HG03342 (cell line): Measurements from ENCODE around the gene ERBB4.
"Not testable (repeated sequence)": the region's sequence is repeated elsewhere in the genome, so short reads cannot be mapped to it uniquely, and the experiment has no call there.

Experiments used
- ATAC-seq: cut with Tn5 transposase; IDR thresholded peaks from one replicate; pipeline ENCODE4 v1.9.1; 2021; ENCODE audit warnings: mild to moderate bottlenecking, moderate library complexity; ENCODE audit not compliant: unreplicated experiment

ERBB4 gene

GRCh38 chr2:211649331-211649730 is 889.3 kb downstream of the ERBB4 start:
- ATAC-seq = no peak

DNA sequence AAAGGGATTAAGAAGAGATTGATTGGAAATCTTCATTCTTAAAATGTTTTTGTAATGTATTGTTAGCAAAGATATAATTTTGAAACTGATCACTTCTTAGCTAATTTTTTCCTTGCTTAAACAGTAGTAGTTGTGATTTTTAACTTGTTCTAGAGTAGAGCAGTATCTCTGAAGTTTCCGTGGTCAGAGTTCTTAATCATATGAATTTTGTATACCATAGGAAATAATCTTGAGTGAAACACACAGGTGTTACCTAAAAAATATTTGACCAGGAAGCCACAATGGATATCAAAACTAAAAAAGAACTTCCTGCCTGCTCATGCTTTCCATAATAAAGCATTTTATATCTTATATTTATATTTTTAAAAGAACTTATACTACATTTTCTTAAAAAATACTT is 907.1 kb downstream of the ERBB4 start:
- ATAC-seq = no peak

DNA sequence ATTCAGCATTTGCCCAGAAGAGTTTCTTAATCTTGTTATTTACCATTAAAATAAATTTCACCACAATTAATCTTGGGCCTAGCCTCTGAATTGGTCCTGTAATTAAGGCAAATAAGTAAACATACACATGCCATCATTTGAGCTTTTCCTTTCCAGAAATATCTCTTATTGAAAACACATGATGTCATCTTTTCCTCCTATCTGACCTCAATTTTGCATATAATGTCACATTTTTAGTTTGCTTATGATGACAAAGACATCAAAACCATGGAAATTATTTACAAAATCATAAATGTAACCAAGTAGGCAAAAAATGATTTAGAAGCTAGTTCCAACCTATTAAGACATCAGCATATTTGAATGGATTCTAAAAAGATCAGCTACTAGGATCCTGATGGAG is 915.5 kb downstream of the ERBB4 start:
- no peak for ATAC-seq

DNA sequence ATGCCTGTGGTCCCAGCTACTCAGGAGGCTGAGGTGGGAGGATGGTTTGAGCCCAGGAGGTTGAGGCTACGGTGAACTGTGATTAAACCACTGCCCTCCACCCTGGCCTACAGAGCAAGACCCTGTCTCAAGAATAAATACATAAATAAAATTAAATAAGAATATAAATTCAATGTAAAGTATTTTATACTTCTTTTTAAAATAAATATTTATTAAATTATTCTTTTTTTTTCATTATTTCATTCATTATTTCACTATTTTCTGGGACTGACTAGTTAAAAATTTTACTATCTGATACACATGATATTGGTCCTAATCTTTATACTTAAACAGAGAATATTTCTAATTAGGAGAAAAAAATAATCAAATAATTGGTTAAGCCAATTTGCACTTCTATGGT is 917.6 kb downstream of the ERBB4 start:
- no peak for ATAC-seq

DNA sequence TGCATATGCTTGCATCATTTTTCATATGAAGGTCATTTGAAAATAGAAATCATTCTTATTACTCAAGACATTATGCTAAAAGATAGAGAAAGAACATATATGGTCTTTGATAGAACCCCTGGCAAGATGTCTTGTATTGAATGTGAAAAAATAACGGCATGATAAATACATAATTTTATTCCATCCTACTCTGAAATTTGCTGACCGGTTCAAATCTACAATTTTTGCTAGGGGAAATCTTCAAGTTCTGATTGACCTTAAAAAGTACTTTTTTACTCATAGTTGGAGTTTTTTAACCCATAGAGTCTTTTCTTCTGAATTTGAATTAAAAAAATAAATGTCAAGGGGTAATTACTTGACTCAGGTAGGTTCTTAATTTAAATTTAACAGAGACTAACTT is 920.8 kb downstream of the ERBB4 start:
- ATAC-seq = no peak

GRCh38 chr2:211611621-211612020 is 927.0 kb downstream of the ERBB4 start:
- ATAC-seq = no peak

DNA sequence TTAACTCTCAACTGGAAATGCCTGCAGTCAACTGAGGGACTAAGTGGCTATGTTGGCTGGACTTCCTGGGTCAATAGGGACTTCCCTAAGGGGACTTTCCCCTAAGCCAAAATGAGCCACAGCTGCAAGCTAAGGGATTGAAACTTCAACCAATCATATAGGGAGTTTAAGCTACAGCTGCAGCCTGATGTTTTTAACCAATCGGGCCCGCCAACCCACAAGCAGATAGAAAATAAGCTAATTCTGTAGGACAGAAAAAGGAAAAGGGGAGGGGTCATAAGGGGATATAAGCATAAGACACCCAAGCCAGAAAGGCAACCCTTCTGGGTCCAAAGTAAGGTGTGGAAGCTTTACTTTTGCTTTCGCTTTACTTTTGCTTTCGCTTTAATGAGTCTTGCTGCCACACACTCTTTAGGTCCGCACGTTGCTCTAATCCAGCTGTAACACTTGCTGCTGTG is 927.5 kb downstream of the ERBB4 start:
- ATAC-seq = no peak

DNA sequence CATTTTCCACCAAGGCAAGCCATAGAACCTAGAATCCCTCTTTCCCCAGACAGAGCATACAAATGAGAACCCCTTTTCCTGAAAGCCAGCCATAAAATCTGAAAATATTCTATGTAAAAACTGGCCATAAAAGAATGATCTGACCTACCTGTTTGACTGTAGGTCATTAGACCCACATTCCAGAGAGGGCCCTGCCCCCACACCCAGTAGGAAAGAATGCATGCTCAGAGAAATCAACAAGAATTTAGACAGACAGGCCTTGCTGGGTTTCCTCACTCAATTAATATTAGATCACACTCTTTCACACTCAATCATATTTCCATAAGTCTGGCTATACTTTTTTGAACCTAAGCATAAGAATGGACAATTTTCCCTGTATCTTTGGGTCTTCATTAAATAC is 929.5 kb downstream of the ERBB4 start:
- ATAC-seq = no peak

DNA sequence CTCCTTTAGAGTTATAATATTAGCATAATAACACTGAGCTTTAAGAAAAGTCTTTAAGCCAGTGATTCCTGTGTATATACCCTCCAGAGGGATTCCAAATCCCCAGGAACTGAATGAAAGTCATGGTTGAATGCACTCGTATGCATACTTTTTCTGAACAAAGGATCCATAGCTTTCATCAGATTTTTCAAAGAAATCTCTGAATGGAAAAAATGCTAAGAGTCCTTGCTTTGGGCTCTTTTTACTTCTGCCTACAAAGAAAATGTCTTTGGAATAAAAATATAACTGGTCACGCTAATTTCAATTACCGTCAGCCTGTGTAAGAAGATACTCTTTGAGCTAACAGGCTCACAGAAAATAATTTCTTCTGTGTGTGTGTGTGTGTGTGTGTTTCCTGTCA is 939.5 kb downstream of the ERBB4 start:
- no peak for ATAC-seq

- ATAC-seq = no peak
Observed at GRCh38 chr2:211598238-211598637, 940.4 kb downstream of the ERBB4 start.

DNA sequence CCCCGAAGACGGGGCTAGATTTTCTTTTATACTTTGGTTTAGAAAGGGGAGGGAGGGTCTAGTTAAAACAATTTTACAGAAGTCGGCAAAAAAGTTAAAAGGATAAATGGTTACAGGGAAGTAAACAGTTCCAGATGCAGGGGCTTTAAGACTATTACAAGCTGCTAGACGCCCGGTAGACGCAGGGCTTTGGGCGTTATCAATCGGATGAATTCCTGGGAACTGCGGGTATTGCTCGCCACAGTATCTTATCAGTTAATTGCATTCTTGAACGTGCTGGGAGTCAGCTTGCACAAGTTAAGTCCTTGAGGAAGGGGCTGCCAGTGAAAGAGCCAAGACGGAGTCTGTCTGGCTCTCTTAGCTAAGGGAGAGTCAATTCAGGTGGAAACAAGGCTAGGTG is 946.6 kb downstream of the ERBB4 start:
- ATAC-seq = not testable (repeated sequence)

- ATAC-seq = no peak
Observed at GRCh38 chr2:211591426-211591825, 947.2 kb downstream of the ERBB4 start.

DNA sequence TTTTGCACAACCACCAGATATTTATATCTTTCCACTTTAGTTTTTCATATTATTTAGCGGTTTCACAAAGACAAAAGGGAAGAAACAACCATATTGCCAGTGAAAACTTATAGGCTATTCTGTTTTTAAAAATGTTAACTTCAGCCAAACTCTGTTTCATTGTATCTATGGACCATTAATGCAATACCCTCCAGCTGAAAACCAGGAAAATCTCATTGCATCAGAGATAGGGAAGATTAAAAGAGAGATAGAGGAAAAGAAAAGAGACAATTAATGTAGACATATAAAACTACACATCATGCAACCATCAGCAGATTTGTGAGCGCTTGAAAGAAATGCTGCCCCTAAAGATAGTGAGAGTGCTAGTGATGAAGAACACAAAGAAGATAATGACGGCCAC is 970.2 kb downstream of the ERBB4 start:
- ATAC-seq = no peak

GRCh38 chr2:211564441-211564840 is 974.2 kb downstream of the ERBB4 start:
- no peak for ATAC-seq

GRCh38 chr2:211545582-211545981 is 993.0 kb downstream of the ERBB4 start:
- ATAC-seq = no peak

- no peak for ATAC-seq
Observed at GRCh38 chr2:211534632-211535031, 1004.0 kb downstream of the ERBB4 start.

GRCh38 chr2:211524248-211524647 is 1014.4 kb downstream of the ERBB4 start:
- ATAC-seq = not testable (repeated sequence)

GRCh38 chr2:211516537-211516936 is 1022.1 kb downstream of the ERBB4 start:
- no peak for ATAC-seq

GRCh38 chr2:211514049-211514448 is 1024.6 kb downstream of the ERBB4 start:
- no peak for ATAC-seq

- ATAC-seq = no peak
Observed at GRCh38 chr2:211513446-211513845, 1025.2 kb downstream of the ERBB4 start.

DNA sequence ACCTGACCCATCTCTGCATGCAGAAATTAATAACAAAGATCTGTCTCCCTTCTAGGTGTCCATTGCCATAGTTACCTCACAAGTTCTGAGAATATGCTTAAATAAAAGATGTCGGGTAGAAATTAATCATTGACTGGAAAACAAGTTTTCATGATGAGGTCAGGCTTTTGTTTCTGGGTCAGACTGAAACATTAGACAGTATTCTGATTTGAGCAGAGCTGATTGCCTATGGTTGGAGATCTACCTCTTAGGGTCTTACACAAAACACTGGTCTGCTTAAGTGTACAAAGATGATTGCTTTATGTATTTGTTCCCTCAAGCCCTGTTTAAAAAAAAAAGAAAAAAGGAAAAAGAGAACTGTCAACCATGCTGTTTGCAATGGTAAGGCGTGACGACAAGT is 1025.8 kb downstream of the ERBB4 start:
- ATAC-seq = no peak

DNA sequence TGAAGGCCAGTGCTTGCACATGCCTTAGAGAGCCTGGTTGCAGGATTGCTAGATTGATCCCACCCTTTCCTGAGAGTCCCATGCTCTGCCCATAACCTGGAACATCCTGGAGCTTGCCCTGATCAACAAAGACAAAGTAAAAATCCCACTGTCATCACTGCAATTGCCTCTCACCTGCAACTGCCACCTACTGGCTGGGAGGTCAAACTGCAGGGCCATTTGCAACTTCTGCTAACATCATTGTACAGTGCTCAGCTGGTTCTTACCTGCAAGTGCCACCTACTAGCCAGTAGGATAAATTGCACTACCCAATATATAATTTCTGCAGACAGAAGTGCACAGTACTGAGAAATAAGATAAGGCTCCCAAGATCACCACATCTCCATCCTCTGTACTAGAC is 1034.7 kb downstream of the ERBB4 start:
- ATAC-seq = peak; percentile 79

DNA sequence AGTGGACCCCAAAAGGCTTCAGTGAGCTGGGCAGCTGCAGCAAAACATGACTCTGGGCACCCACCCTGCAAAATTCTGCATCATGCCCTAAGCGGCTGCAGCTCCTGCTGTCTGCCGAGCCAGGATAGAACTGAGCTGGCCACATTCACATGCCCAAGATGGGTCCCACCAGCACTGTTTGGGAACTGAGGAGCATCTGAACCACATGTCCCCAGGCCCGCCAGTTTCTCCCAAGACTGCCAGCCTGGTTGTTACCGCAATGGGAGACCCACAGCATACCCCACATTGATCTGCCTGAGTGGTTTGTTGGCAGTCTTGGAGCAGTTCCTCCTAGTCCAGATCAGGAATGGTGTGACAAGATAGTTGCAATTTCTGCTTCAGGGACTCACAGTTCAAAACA is 1035.4 kb downstream of the ERBB4 start:
- ATAC-seq = no peak
